ENCODE results near the gene SLC47A2.

SLC47A2 gene

DNA sequence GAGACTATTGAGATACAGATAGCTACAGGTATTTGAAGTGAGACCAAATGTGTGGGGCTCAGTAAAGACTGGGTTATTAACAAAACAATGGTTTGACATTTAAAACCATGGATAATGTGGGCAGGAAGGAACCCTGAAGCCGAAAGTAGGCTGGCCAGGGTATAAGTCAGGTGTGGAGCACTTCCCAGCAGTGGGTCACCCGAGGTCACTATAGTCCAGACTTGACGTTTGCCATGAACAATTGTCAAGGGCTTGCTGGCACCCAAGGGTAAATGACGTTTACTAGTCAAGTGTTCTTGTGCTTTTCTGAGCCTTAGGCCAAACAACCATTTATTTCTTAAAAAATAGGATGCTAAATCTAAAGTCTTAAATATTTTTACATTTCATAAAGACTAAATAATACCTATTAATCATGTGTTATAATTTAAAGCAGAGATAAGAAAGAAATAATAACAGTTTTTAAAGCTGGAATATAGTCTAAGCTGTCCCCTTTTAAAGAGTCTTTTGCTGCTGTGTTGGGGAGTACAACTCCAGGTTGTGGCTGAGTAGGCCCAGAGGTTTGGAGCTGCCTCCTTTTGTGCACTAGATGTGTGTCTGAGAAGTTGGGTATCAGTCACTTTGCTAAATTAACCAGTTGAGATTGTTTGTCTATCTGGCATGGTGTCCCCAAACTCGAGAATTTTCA is 52.1 kb downstream of the SLC47A2 start:
- DNase-seq (ENCODE audit: low spot score), result no peak

DNA sequence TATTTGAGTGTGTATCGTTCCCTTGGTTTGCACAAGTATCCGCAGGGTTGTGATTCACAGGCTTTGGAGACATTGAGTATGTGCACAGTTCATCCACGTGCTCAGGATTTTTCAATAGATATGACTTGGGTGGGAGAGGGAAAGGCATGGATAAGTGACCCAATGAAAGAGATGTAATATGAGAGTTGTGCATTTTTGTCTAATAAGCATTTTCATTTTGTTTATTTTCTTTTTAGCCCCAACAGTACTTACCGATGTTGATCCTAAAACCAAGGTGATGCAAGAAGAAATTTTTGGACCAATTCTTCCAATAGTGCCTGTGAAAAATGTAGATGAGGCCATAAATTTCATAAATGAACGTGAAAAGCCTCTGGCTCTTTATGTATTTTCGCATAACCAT is 53.3 kb downstream of the SLC47A2 start:
- no peak for DNase-seq (ENCODE audit: low spot score)

DNA sequence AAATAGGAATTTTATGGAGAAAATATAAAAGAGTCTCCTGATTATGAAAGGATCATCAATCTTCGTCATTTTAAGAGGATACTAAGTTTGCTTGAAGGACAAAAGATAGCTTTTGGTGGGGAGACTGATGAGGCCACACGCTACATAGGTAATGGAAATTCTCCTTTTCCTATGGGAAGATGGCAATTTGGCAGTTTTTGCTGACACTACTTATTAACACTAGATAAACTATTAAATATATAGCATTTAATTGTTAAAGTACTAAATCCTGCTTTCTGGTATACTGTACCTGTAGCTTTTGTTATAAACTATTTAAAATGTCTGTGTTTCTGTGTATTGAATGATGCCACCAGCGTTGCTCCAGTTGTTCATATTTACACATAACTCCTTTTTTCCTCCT is 55.3 kb downstream of the SLC47A2 start:
- DNase-seq (ENCODE audit: low spot score), result no peak

DNA sequence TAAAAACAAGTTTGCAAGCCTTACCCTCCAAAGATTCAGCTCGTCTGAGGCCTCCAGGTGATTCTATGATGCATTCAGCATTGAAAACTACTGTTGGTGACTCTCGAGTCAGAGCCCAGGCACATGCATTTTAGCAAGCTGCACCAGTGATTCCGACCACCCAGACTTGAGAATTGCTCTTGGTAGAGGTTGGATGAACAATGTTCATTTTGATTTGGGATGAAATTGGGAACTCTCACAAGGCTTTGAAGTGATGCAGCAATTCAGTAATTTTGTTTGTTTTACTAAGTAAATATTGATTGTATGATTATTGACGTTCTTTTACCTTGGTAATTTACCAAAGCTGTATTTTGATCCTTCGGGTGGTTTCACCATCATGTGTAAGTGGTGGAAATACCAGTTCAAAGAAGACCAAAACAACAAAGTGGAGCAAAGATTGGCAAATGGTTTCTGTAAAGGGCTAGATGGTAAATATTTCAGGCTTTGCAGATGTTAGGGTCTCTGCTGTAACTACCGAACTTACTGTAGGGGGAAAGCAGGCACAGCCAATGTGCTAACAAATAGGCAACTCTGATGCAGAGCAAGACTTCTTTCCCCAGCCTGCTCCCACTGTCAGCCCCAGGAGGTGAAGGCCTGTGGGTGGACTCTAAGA is 56.0 kb downstream of the SLC47A2 start:
- no peak for DNase-seq (ENCODE audit: low spot score)

DNA sequence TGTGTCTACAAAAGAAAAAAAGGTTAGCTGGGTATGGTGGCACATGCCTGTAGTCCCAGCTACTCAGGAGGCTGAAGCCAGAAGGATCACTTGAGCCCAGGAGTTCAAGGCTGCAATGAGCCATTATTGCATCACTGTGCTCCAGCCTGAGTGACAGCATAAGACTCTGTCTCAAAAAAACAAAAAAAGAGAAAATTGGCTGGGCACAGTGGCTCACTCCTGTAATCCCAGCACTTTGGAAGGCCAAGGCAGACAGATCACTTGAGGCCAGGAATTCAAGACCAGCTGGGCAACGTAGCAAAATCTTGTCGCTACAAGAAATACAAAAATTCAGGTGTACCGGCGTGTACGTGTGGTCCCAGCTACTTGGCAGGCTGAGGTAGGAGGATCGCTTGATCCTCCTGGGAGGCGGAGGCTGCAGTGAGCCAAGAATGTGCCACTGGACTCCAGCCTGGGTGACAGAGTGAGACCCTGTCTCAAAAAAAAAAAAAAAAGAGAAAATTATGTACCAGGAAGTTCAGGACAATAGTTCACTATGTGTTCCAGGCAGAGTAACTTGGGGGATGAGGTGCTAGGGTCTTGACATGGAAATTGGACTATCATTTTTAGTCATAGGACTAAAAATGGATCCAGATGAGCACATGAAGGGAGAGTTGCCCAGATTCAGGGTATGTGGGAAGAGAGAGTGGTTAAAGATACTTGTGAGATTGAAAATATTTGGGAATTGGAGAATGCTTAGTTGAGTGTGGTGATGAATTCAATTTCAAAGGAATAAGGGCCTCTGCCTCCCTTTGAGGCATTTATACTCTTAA is 56.8 kb downstream of the SLC47A2 start:
- no peak for DNase-seq (ENCODE audit: low spot score)

DNA sequence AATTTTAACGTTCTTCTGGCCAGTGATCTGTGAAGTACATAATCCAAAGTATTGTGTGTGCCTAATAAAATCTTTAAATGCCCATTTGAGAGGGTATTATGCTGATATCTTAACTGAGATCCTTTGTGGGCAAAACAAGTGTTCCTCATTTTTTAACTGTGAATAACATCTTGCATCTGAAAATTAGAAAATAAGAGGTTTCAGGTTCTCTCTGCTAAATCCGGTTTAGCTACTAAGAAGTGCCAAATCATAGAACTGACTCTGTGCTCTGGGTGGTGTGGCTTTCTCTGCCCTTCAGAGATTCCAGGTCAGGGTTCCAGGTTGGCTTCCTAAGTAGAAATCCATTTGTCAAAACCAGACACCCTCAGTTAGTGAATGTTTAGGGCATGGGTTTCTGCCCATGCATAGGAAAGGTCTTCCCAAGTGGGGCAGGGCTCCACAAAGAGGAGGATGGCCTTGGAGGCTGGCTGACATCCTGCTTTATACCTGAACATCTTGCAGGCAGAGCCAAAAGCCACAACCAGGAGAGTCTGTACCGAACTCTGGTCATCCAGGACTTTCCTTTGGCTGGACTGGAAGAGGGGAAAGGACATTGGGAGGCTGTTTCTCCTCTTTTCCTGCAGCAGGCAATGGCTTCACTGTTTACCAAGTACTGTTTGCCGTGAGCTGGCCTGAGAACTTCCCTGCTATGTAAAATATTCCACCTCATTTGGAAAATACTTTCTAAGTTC is 59.4 kb downstream of the SLC47A2 start:
- no peak for DNase-seq (ENCODE audit: low spot score)

DNA sequence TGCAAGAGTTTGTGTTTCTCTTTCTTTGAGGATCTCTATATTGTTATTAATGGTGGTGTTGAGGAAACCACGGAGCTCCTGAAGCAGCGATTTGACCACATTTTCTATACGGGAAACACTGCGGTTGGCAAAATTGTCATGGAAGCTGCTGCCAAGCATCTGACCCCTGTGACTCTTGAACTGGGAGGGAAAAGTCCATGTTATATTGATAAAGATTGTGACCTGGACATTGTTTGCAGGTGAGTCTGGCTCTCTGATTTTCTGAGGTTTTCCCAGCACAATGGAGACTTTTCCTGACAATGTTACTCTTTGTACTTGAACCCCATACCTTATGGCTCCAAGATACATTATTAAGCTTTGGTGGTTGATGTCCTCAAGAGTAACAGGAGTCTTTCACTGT is 60.0 kb downstream of the SLC47A2 start:
- no peak for DNase-seq (ENCODE audit: low spot score)

DNA sequence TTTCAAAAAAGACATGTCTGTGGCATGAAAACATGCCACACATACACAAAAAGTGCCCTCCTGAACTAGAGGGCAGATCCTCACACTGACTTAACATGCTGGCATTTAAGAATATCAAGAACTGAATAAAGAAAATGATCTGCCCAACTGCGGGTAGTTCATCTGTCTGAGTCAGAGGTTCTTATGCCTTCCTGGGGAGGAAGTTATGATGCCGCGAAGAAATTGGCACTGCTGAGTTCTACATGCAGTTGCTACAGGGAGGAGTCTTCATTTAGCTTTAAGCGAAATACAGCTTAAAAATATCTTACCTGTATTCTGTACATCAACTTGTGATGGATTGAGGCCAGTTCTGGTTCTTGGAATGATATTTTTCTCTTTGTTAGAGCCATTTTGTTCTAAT is 61.5 kb downstream of the SLC47A2 start:
- DNase-seq (ENCODE audit: low spot score), result no peak

DNA sequence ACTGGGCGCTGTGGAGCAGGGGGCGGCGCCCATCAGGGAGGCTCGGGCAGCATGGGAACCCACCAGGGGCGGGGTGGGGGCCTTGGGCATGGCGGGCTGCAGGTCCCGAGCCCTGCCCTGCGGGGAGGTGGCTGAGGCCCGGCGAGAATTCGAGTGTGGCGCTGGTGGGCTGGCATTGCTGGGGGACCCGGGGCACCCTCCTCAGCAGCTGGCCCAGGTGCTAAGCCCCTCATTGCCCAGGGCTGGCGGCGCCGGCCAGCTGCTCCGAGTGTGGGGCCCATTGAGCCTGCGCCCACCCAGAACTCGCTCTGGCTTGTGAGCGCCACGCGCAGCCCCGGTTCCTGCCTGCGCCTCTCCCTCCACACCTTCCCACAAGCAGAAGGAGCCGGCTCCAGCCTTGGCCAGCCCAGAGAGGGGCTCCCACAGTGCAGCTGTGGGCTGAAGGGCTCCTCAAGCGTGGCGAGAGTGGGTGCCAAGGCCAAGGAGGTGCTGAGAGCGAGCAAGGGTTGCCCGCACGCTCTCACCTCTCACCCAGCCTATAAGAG is 62.0 kb downstream of the SLC47A2 start:
- DNase-seq (ENCODE audit: low spot score), result no peak

DNA sequence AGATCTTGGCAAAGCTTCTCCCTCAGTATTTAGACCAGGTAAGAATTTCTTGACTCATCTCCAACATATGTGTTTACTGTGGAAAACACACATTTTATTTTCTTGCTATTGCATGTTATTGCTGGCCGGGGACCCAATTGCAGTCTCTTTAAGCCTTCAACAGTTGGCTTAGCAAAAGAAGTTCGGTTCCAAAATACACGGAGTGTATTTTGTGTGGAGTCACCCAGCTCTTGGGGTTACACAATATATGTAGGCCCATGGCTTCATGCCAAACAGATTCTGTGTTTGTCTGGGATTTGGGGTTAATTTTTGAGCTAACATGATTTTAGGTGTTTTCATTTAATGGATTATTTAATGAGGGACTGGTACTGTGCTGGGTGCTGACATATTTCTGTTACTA is 63.8 kb downstream of the SLC47A2 start:
- no peak for DNase-seq (ENCODE audit: low spot score)

DNA sequence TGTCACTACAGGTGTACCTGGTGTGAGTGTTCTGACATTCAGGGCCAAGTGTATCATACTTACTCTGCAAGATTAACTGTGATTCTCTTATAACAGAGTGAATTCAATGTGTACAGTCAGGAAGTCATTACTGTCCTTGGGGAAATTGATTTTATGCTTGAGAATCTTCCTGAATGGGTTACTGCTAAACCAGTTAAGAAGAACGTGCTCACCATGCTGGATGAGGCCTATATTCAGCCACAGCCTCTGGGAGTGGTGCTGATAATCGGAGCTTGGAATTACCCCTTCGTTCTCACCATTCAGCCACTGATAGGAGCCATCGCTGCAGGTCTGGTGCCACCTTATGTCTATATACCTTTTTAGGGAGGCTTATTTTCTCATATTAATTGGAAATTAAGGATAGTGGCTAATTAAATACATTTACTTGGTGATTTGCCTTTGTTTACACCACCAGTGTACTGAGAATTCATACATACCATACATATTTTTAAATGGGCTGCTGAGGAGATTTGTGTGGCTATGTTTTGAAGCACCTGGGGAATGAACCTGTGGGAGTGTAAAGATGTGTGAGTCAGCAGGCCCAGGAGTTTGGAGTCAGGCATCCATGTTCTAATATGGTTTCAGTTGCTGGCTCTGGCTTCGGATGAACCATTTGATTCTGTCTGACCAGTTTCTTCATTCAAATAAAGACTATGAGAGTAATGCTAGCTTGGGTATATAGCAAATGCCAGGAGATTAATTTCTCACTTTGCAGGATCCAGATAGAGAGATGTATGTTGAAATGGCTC is 64.7 kb downstream of the SLC47A2 start:
- DNase-seq (ENCODE audit: low spot score), result no peak

DNA sequence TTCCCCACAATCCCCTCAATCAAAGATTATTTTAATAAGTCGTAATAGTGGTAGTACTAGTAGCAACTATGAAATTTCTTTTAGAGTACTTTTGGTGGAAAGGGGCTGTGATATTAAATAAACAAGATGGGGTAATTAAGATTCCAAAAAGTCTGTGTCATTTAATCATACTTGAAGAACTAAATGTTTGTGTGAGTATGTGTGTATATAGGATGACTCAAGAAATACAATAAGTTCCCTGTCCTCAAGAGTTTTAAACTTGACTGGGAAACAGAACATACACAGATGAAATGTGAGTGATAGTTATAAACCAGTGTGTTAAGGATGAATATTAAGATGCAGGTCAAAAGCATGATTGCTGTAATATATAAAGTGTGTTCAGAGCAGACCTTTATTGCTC is 65.6 kb downstream of the SLC47A2 start:
- peak; percentile 70 for DNase-seq (ENCODE audit: low spot score)

DNA sequence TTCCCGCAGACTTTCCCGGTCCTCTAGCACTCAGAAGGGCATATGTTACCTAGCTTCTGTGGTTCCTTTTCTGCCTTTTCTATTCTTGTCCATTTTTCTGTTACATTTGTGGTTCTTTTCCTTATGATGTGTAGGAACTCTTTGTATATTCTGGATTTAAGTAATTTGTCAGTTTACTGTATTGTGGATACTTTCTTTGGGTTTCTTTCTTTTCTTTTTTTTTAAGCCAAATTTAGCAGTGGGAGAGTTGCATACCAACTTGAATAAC is 67.2 kb downstream of the SLC47A2 start:
- DNase-seq (ENCODE audit: low spot score), result no peak

DNA sequence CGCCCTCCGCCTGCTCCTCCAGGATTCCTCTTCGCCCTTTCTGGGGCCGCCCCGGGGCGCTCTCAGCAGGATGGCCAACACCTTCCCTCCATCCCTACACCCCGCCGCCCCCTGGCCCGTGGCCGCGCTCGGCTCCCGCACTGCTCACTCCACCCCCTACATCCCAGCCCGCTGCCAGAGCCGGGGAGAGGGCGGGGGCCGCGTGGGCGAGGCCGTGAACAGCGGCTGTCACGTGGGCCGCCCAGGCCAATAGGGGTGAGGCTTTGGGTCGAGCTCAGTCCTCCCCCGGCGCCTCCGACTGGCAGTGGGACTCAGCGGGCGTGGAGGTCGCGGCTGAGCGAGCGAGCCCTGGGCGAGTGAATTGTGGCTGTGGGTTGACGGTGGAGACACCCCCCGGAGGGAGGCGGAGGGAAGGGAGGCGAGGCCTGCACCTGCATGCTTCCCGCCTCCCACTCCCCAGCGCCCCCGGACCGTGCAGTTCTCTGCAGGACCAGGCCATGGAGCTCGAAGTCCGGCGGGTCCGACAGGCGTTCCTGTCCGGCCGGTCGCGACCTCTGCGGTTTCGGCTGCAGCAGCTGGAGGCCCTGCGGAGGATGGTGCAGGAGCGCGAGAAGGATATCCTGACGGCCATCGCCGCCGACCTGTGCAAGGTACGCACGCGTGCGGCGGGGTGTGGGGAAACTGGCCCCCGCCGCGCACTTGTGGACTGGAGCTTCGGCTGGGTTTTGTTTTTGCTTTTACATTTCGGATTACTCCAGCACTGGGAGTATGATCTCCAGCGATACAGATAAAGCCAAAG is 67.7 kb downstream of the SLC47A2 start, which contains the start of gene ALDH3A2:
ALDH3A2 (plus strand) TSS at position 277 of the 799 bp plus-strand sequence; CDS start at position 498, 221 bp downstream.
- peak; percentile 87 for DNase-seq (ENCODE audit: low spot score)

DNA sequence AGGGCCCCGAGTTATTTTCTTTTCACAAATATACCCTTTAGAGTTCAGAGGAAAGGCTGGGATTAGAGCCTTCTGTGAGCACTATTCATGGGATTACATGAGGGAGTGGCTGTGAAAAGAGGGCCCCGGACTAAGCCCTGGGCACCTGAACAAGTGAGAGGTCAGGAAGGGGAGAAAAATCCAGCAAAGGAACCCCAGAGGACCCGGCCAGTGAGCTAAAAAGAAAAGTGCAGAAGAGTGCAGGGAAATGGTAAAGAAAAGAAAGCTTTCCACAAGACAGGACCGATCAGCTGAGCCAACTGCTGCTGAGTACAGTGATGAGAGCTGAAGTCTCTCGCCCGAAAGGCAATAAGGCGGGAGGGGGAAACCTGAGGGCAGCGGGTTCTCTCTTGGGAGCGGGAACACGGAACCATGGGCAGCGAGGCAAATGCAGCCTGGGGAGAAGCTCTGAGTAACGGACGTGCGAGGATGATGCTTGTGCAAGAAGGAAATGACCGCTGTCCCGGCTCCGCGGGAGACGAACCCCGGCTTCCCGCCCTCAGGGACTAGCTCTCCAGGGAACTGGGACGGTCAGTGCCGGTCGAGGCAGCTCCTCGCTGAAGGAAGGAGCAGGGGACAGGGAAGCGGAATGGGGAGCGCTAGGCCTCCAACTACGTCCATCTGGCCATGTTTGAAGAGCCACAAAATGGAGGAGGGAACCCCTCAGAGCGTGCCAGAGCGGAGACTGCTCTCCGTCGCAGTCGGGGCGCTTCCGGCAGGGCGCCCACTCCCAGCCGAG is 68.5 kb downstream of the SLC47A2 start:
- no peak for DNase-seq (ENCODE audit: low spot score)

DNA sequence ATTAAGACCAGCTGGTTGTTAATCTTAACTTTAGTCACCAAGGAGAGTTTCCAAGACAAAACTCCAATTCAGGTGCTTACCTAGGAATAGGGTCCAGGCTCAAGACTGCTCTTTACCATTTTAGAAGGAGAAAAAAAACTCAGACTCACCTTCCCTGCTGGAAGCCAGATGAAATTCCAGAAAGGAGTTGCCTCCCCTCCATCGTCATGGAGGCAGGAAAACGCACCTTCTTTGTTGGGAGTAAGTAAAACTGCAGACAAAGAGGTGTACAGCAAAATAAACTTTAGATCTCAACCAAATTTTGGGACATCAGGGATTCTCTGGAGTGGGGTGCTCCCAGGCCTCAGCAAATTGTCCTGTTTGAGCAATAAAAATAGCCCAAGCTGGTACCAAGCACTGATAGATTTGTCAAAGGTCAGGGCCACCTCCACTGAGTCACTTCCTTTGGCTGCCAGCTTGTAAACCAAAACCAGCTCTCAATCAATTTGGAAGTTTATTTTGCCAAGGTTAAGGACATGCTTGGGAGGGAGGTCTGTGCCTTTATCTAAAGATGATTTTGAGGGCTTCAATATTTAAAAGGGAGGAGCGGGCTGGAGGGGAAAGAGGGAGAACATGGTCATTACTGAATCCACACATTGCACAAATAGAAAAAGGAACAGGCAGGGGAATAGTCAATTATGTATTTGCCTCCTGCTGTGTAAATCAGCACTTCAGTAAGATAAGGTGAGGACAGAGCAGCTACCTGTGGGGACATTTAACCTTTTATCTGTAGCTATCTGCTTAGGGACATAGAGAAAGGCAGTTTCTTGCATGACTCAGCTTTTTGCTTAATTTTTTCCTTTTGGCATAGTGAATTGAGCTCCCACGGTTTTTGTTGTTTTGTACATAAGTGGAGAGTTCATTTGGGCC is 69.3 kb downstream of the SLC47A2 start:
- no peak for DNase-seq (ENCODE audit: low spot score)

DNA sequence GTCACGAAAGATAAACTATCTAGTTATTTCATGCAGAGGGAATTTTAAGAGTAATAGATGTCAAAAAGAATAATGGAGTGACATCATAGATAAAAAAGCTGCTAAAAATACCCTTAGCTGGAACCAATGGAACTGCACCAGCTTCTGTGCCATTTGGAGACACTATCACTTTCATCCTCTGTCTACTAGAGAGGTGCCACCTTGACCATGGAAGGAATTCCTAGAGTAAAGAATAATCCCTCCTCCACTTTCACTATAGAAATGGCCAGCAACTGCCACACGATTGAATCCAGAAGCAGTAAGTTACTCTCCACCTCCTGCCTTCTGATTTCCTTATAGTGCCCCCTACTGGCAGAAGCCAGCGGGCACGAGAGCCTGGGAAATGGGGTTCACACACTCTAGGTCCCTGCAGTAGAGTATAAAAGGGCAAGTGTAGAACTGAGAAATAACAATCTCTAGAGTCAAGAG is 70.6 kb downstream of the SLC47A2 start:
- no peak for DNase-seq (ENCODE audit: low spot score)

DNA sequence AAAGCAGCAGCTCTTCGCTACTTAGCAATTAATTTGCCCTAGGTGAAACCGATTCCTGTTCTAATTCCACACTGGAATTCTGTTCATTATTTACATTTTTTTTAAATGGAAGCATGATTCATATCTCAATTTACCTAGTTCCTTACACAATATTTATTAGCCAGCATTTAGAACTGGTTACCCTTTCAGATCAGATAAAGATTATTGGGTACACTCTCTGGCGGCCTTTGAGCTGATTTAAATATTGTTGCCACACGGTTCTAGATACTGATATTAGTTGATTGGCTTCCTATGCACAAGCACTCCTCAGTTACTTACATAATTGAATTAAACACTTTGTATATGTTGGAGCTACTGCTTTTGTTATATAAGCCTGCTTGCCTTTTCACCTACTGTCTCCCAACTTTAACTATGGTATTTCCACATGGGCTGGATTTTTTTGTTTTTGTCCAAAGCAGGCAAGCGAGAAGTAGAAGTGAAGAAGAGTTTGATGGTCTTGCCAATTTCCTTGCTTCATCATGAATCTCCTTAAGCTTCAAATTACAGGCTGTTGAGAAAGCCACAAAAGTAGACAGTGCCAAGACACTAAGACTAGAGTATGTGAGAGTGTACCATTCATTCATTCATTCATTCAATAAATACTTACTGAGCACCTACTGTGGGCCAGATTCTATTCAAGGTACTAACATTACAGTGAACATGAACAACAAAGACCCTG is 71.7 kb downstream of the SLC47A2 start:
- no peak for DNase-seq (ENCODE audit: low spot score)
